Erythroblast (primary cell): ENCODE measurements around the gene ADAMTSL4.

Experiments used
- GATA1 ChIP-seq: IDR thresholded peaks from 2 replicates; pipeline ENCODE4 v1.6.1; 2011; ENCODE audit warnings: low read depth, mild to moderate bottlenecking, control low read depth, low read length, moderate library complexity
- POLR2A ChIP-seq: IDR thresholded peaks from 2 replicates; pipeline ENCODE4 v1.6.1; 2011; ENCODE audit warnings: mild to moderate bottlenecking, low read length

GRCh38 chr1:150596976-150597375 lies 47.8 kb downstream of the ADAMTSL4 start:
- no peak for TF ChIP-seq POLR2A
- no peak for TF ChIP-seq GATA1
